DOHH2 (cell line): Measurements from ENCODE around the gene URB2.

Experiments
- EZH2phosphoT487 ChIP-seq: fragments of 200-600 bp; sonication (generic); IDR thresholded peaks from 2 replicates; pipeline ENCODE4 v1.6.1; 2017; ENCODE audit warnings: borderline replicate concordance, mild to moderate bottlenecking, antibody characterized with exemption, low read length, moderate library complexity, mixed read lengths
- TF ChIP-seq, protein P1 (sequence below): fragments of 200-600 bp; sonication (generic); IDR thresholded peaks from one replicate; pipeline ENCODE4 v1.5.1; 2014; ENCODE audit warnings: antibody characterized with exemption, mild to moderate bottlenecking, low read depth, low read length; ENCODE audit not compliant: poor library complexity, severe bottlenecking

DNA sequence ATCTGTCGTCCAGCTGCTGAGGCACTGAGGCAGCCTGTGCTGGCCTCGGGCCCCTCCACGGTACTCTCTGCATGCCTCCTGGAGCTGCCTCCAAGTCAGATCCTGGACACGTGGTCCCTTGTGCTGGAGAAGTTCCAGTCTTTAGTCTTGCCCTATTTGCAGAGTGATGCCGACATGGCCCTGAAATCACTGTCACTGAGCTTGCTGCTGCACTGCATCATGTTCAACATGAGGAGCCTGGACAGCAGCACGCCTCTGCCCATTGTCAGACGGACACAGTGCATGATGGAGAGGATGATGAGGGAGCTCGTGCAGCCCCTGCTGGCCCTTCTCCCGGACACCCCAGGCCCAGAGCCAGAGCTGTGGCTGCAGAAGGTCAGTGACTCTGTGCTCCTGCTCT, 10.0 kb downstream of the URB2 start:
- TF ChIP-seq, protein P1, sequence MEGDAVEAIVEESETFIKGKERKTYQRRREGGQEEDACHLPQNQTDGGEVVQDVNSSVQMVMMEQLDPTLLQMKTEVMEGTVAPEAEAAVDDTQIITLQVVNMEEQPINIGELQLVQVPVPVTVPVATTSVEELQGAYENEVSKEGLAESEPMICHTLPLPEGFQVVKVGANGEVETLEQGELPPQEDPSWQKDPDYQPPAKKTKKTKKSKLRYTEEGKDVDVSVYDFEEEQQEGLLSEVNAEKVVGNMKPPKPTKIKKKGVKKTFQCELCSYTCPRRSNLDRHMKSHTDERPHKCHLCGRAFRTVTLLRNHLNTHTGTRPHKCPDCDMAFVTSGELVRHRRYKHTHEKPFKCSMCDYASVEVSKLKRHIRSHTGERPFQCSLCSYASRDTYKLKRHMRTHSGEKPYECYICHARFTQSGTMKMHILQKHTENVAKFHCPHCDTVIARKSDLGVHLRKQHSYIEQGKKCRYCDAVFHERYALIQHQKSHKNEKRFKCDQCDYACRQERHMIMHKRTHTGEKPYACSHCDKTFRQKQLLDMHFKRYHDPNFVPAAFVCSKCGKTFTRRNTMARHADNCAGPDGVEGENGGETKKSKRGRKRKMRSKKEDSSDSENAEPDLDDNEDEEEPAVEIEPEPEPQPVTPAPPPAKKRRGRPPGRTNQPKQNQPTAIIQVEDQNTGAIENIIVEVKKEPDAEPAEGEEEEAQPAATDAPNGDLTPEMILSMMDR = no peak
- TF ChIP-seq EZH2phosphoT487 = no peak
